HCT116 (cell line): ENCODE results near the gene TNRC18. TPM values are rescaled to one million over a fixed set of nuclear protein-coding genes. Genes with fewer than 3 reads are reported as not detected.

ENCODE experiments used
- ATAC-seq: fragments of 200-7000 bp; cut with Tn5 transposase; 2 replicates; pipeline ENCODE4 v1.9.1; 2020; ENCODE audit warnings: mild to moderate bottlenecking, moderate library complexity
- BruUV-seq: library from RNA; stranded (reverse); fragments of 400-500 nt; replicated peaks from 2 replicates; lab custom pipeline; 2021; lab: Mats Ljungman, UMichigan
- CTCF ChIA-PET: fragments of 300-600 bp; sonication (Branson Sonifier 250); formaldehyde crosslinking; loops from one replicate; lab custom pipeline; 2021; ENCODE audit warnings: antibody characterized with exemption; lab: Charles Lee
- POLR2A ChIA-PET: fragments of 300-600, 350-600 bp; sonication (Branson Sonifier 250); formaldehyde crosslinking; loops from one replicate; lab custom pipeline; 2021; ENCODE audit warnings: antibody characterized with exemption; lab: Charles Lee
- RAD21 ChIA-PET, 2 experiments: fragments of 300-600 bp; sonication (Branson Sonifier 250); formaldehyde crosslinking; loops; one replicate each; lab custom pipeline; 2023; ENCODE audit warnings: low total read pairs in 2 of 2; ENCODE audit not compliant: uncharacterized antibody in 2 of 2, unreplicated experiment in 2 of 2, low non-redundant PET in 1 of 2; lab: Charles Lee
- DNase-seq: peaks from one replicate; pipeline ENCODE4 v3.0.0-alpha.2; 2010; ENCODE audit warnings: low read depth, low spot score
- H2AFZ ChIP-seq: fragments of 200-600 bp; shearing (Covaris generic), sonication (generic); 2 replicates; pipeline ENCODE4 v1.6.1; 2017; ENCODE audit warnings: low read depth, mixed run types, mixed read lengths, antibody characterized with exemption, low read length; ENCODE audit not compliant: poor library complexity, severe bottlenecking
- H3K27ac ChIP-seq: 2 replicates; pipeline ENCODE4 v1.5.1; 2012; ENCODE audit warnings: low read depth, low read length
- H3K27me3 ChIP-seq: fragments of 200-600 bp; sonication (generic); 2 replicates; pipeline ENCODE4 v1.6.1; 2016; ENCODE audit warnings: mixed run types, low read length, mixed read lengths; ENCODE audit not compliant: insufficient read depth
- H3K36me3 ChIP-seq, 2 experiments: fragments of 200-500 bp in 1 of 2; fragments of 200-600 bp in 1 of 2; sonication (Bioruptor generic) in 1 of 2; sonication (generic) in 1 of 2; 2 replicates each; pipeline versions ENCODE4 v1.5.1 to v1.6.1; 2014 to 2016; ENCODE audit warnings: low read length in 2 of 2, inconsistent platforms in 1 of 2, mixed read lengths in 1 of 2, mixed run types in 1 of 2; ENCODE audit not compliant: insufficient read depth in 2 of 2, control insufficient read depth in 1 of 2
- H3K4me1 ChIP-seq, 2 experiments: fragments of 200-600 bp in 1 of 2; sonication (generic) in 1 of 2; 2 replicates each; pipeline versions ENCODE4 v1.5.1 to v1.6.1; 2012 to 2017; ENCODE audit warnings: low read length in 2 of 2, inconsistent platforms in 1 of 2, mild to moderate bottlenecking in 1 of 2, mixed read lengths in 1 of 2, mixed run types in 1 of 2, moderate library complexity in 1 of 2; ENCODE audit not compliant: insufficient read depth in 2 of 2, control insufficient read depth in 1 of 2
- H3K4me2 ChIP-seq: fragments of 200-600 bp; sonication (generic); 2 replicates; pipeline ENCODE4 v1.6.1; 2017; ENCODE audit warnings: mixed run types, low read length, mixed read lengths
- H3K4me3 ChIP-seq, 2 experiments: fragments of 200-600 bp in 1 of 2; sonication (generic) in 1 of 2; replicated peaks in 1 of 2; 2 replicates each; pipeline ENCODE4 v1.5.1; 2011 to 2016; ENCODE audit warnings: low read length in 2 of 2, control low read depth in 1 of 2, low read depth in 1 of 2, mild to moderate bottlenecking in 1 of 2, mixed read lengths in 1 of 2, mixed run types in 1 of 2
- H3K79me2 ChIP-seq: fragments of 200-600 bp; sonication (generic); 2 replicates; pipeline ENCODE4 v1.6.1; 2017; ENCODE audit warnings: mild to moderate bottlenecking, mixed run types, low read length, moderate library complexity, mixed read lengths; ENCODE audit not compliant: insufficient read depth
- H3K9ac ChIP-seq: fragments of 200-600 bp; sonication (generic); 2 replicates; pipeline ENCODE4 v1.6.1; 2016; ENCODE audit warnings: low read length, mixed read lengths
- H3K9me2 ChIP-seq: fragments of 200-600 bp; sonication (generic), shearing (Covaris generic); 2 replicates; pipeline ENCODE4 v1.6.1; 2017; ENCODE audit warnings: mixed run types, mild to moderate bottlenecking, moderate library complexity; ENCODE audit not compliant: insufficient read depth
- H3K9me3 ChIP-seq, 2 experiments: fragments of 200-500 bp in 1 of 2; fragments of 200-600 bp in 1 of 2; sonication (Bioruptor generic) in 1 of 2; sonication (generic) in 1 of 2; 2 replicates each; pipeline ENCODE4 v1.6.1; 2014 to 2017; ENCODE audit warnings: low read length in 2 of 2, mixed read lengths in 2 of 2, inconsistent platforms in 1 of 2, low read depth in 1 of 2, mild to moderate bottlenecking in 1 of 2, mixed run types in 1 of 2, moderate library complexity in 1 of 2; ENCODE audit not compliant: control insufficient read depth in 1 of 2, insufficient read depth in 1 of 2
- H4K20me1 ChIP-seq: fragments of 200-600 bp; sonication (generic), shearing (Covaris generic); 2 replicates; pipeline ENCODE4 v1.6.1; 2017; ENCODE audit warnings: mixed run types, mild to moderate bottlenecking, moderate library complexity; ENCODE audit not compliant: insufficient read depth
- CBX3 ChIP-seq: IDR thresholded peaks from 2 replicates; pipeline ENCODE4 v1.6.1; 2012; ENCODE audit warnings: low read depth
- CEBPB ChIP-seq: IDR thresholded peaks from 2 replicates; pipeline ENCODE4 v1.6.1; 2012; ENCODE audit warnings: low read depth
- EZH2phosphoT487 ChIP-seq: fragments of 200-600 bp; IDR thresholded peaks from 2 replicates; pipeline ENCODE4 v1.6.1; 2018; ENCODE audit warnings: antibody characterized with exemption, borderline replicate concordance
- FOSL1 ChIP-seq: IDR thresholded peaks from 2 replicates; pipeline ENCODE4 v1.6.1; 2012; ENCODE audit warnings: low read depth
- SRF ChIP-seq: IDR thresholded peaks from 2 replicates; pipeline ENCODE4 v1.6.1; 2012; ENCODE audit warnings: low read depth
- TCF7L2 ChIP-seq: IDR thresholded peaks from 2 replicates; pipeline ENCODE4 v1.7.0; 2011; ENCODE audit warnings: borderline replicate concordance, inconsistent platforms; ENCODE audit not compliant: insufficient read depth, insufficient read length; ENCODE audit errors: extremely low read depth
- intact Hi-C: fragments of 100-400 bp; cut with micrococcal nuclease; formaldehyde crosslinking; loops from 2 replicates; pipeline ENCODE4 v1.10.0; 2022
- total RNA-seq: library from RNA; stranded (reverse); gene quantifications from one replicate; pipeline ENCODE4 v1.2.1, GENCODE V29; 2021; ENCODE audit not compliant: unreplicated experiment
- TF ChIP-seq, protein P1 (sequence below): IDR thresholded peaks from 2 replicates; pipeline ENCODE4 v1.6.1; 2012

Gene TNRC18
- total RNA-seq, 1 experiment from 2014 or later = 101 TPM

DNA sequence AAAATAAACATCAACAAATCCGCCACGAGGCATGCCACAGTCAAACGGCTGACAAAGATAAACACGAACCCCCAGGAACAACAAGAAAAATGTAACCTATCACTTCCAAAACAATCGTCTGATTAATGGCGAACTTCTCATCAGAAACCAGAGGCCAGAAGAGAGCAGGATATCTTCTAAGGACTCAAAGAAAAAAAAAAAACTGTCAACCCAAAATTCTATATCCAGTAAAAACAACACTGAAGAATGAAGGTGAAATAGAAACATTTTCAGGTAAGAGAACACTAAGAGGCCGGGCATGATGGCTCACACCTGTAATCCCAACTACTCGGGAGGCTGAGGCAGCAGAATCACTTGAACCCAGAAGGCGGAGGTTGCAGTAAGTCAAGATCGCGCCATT is 86.6 kb downstream of the TNRC18 start:
- no peak overlapping the region for H3K9ac ChIP-seq
- no peak overlapping the region for H3K4me3 ChIP-seq
- H3K9me2 ChIP-seq = no peaks in the 10 kb centered on the region
- peaks cover 5% of the 10 kb centered on the region; the same call in 1 of the 2 replicates for H3K79me2 ChIP-seq
- no peaks in the 10 kb centered on the region for H3K27me3 ChIP-seq
- H3K36me3 ChIP-seq = peaks cover 7 to 10% of the 10 kb centered on the region in 2 experiments
- no TSS peak for BruUV-seq
- CTCF ChIA-PET = no interaction called here
- no peaks in the 10 kb centered on the region for H3K4me1 ChIP-seq
- no peaks in the 10 kb centered on the region for H3K9me3 ChIP-seq
- POLR2A ChIA-PET = no interaction called here
- H3K27ac ChIP-seq = no peak overlapping the region
- no peak for ATAC-seq
- TF ChIP-seq SRF = no peak
- no peaks in the 10 kb centered on the region for H4K20me1 ChIP-seq
- no peak for DNase-seq
- RAD21 ChIA-PET = no interaction called here
- intact Hi-C loops = no loop called here
- H2AFZ ChIP-seq = no peak overlapping the region
- no peak overlapping the region for H3K4me2 ChIP-seq

DNA sequence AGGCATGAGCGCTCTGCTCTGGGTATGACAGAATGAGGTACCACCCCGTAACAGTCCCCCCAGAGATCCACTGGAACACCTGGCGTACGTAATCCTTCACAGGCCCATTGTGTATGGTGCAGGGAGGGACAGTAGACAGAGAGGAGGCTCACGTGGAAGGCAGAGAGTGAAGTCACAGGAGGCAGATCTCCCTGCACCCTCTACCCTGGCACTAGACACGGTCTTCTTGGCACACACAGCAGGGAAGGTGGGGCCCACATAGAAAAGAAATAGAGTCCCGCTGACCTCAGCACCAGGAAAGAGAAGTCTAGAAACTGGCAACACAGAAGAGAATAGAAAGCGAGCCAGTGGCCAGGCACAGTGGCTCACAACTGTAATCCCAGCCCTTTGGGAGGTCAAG is 89.0 kb downstream of the TNRC18 start:
- ChIA-PET RAD21 (no interaction called here), CTCF (no interaction called here), POLR2A (no interaction called here)
- no peak for DNase-seq
- H4K20me1 ChIP-seq = no peaks in the 10 kb centered on the region
- H3K9ac ChIP-seq = no peak overlapping the region
- no TSS peak for BruUV-seq
- ATAC-seq = no peak
- no peaks in the 10 kb centered on the region for H3K4me1 ChIP-seq
- H3K27me3 ChIP-seq = no peaks in the 10 kb centered on the region
- peaks cover 5% of the 10 kb centered on the region; the same call in 1 of the 2 replicates for H3K79me2 ChIP-seq
- H3K36me3 ChIP-seq = peaks cover 8 to 9% of the 10 kb centered on the region in 2 experiments
- H3K4me3 ChIP-seq = no peak overlapping the region
- no peak for TF ChIP-seq CBX3
- TF ChIP-seq FOSL1 = no peak
- no peak for TF ChIP-seq TCF7L2
- TF ChIP-seq, protein P1, sequence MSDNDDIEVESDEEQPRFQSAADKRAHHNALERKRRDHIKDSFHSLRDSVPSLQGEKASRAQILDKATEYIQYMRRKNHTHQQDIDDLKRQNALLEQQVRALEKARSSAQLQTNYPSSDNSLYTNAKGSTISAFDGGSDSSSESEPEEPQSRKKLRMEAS = no peak
- no peak for TF ChIP-seq EZH2phosphoT487
- TF ChIP-seq CEBPB = no peak
- TF ChIP-seq, all 23 proteins: peak for 0
- H3K9me3 ChIP-seq = no peaks in the 10 kb centered on the region
- H3K9me2 ChIP-seq = no peaks in the 10 kb centered on the region
- no peak overlapping the region for H3K4me2 ChIP-seq
- no peak overlapping the region for H3K27ac ChIP-seq
- H2AFZ ChIP-seq = no peak overlapping the region
- intact Hi-C loops = no loop called here
